BLaER1 treated with 17β-estradiol and CSF1 and Interleukin-3, amounts not matched to agents 10 nM and 100 nM (cell line): ENCODE measurements around the gene LPCAT1.

Experiments used
- H3K27ac ChIP-seq, 11 experiments: shearing (Covaris generic); formaldehyde crosslinking; 2 replicates each; pipeline ENCODE4 v1.8.1; 2022
- H3K27me3 ChIP-seq, 11 experiments: shearing (Covaris generic); formaldehyde crosslinking; 2 replicates each; pipeline ENCODE4 v1.8.1; 2022
- H3K36me3 ChIP-seq, 11 experiments: shearing (Covaris generic); formaldehyde crosslinking; 2 replicates each; pipeline ENCODE4 v1.8.1; 2022
- H3K4me1 ChIP-seq, 10 experiments: shearing (Covaris generic); formaldehyde crosslinking; 2 replicates each; pipeline ENCODE4 v1.8.1; 2022
- H3K4me2 ChIP-seq, 11 experiments: shearing (Covaris generic); formaldehyde crosslinking; 2 replicates each; pipeline ENCODE4 v1.8.1; 2022
- H3K4me3 ChIP-seq, 10 experiments: shearing (Covaris generic); formaldehyde crosslinking; 2 replicates each; pipeline ENCODE4 v1.8.1; 2022
- H3K9ac ChIP-seq, 11 experiments: shearing (Covaris generic); formaldehyde crosslinking; 2 replicates each; pipeline ENCODE4 v1.8.1; 2022
- H3K9me3 ChIP-seq, 11 experiments: shearing (Covaris generic); formaldehyde crosslinking; replicated peaks in 1 of 11; 2 replicates each; pipeline ENCODE4 v1.8.1; 2022
- H4K20me1 ChIP-seq, 11 experiments: shearing (Covaris generic); formaldehyde crosslinking; 2 replicates each; pipeline ENCODE4 v1.8.1; 2022
- Cebpa-rat ChIP-seq, 11 experiments: shearing (Covaris generic); IDR thresholded peaks; 2 replicates each; pipeline ENCODE4 v1.8.1; 2022

LPCAT1 gene

GRCh38 chr5:1538741-1539392 lies 15.1 kb upstream of the LPCAT1 start:
- no peak overlapping the region for H3K4me3 ChIP-seq
- peak overlapping the region in 1 of 11 experiments; percentile 38; a peak in 2 of 22 replicates for H3K27ac ChIP-seq
- H3K4me1 ChIP-seq: peaks cover 13 to 23% (median 19%) of the 10 kb centered on the region in 10 experiments
- H3K36me3 ChIP-seq: no peaks in the 10 kb centered on the region
- no peaks in the 10 kb centered on the region for H4K20me1 ChIP-seq
- TF ChIP-seq Cebpa-rat (IDR thresholded peaks at IDR 0.05): no peak
- peak overlapping the region in 2 of 11 experiments; percentile 2 to 4; a peak in 1 of 22 replicates for H3K4me2 ChIP-seq
- peaks cover 0 to 21% (median 13%) of the 10 kb centered on the region in 11 experiments; a peak in 19 of 22 replicates for H3K9me3 ChIP-seq
- H3K27me3 ChIP-seq: no peaks in the 10 kb centered on the region
- no peak overlapping the region for H3K9ac ChIP-seq

- Histone ChIP-seq H3K27ac (no peak overlapping the region; a peak in 1 of 22 replicates), H3K4me3 (no peak overlapping the region), H3K9me3 (peaks cover 0 to 21% (median 13%) of the 10 kb centered on the region in 11 experiments; a peak in 19 of 22 replicates), H3K9ac (no peak overlapping the region), H3K36me3 (no peaks in the 10 kb centered on the region), H3K27me3 (no peaks in the 10 kb centered on the region), H4K20me1 (no peaks in the 10 kb centered on the region), H3K4me1 (peaks cover 13 to 23% (median 19%) of the 10 kb centered on the region in 10 experiments), H3K4me2 (peak overlapping the region in 2 of 11 experiments; percentile 2 to 4; a peak in 2 of 22 replicates)
- no peak for TF ChIP-seq Cebpa-rat (IDR thresholded peaks at IDR 0.05)
Measured at GRCh38 chr5:1538276-1538675, 14.5 kb upstream of the LPCAT1 start.

- H3K4me3 ChIP-seq: no peak overlapping the region
- H3K4me2 ChIP-seq: peak overlapping the region; percentile 61 to 87 (median 69); a peak in 19 of 22 replicates
Measured at GRCh38 chr5:1537603-1538154, 13.9 kb upstream of the LPCAT1 start.

GRCh38 chr5:1536871-1537602 lies 13.3 kb upstream of the LPCAT1 start:
- H3K27me3 ChIP-seq: no peaks in the 10 kb centered on the region
- no peak for TF ChIP-seq Cebpa-rat (IDR thresholded peaks at IDR 0.05)
- H3K27ac ChIP-seq: peak overlapping the region in 9 of 11 experiments; percentile 8 to 53 (median 38); a peak in 14 of 22 replicates
- no peaks in the 10 kb centered on the region for H4K20me1 ChIP-seq
- peak overlapping the region in 10 of 11 experiments; percentile 3 to 61 (median 24); a peak in 10 of 22 replicates for H3K9ac ChIP-seq
- H3K4me3 ChIP-seq: peak overlapping the region; percentile 2 to 45 (median 30); a peak in 11 of 20 replicates
- peaks cover 0 to 21% (median 13%) of the 10 kb centered on the region in 11 experiments; a peak in 19 of 22 replicates for H3K9me3 ChIP-seq
- H3K4me1 ChIP-seq: peaks cover 13 to 23% (median 17%) of the 10 kb centered on the region in 10 experiments
- H3K4me2 ChIP-seq: peak overlapping the region; percentile 61 to 87 (median 69)
- no peaks in the 10 kb centered on the region for H3K36me3 ChIP-seq

More at GRCh38 chr5:1537603-1538154, 13.9 kb upstream of the LPCAT1 start:
- TF ChIP-seq Cebpa-rat (IDR thresholded peaks at IDR 0.05): no peak
- Histone ChIP-seq H3K27me3 (no peaks in the 10 kb centered on the region), H3K9ac (no peak overlapping the region), H4K20me1 (no peaks in the 10 kb centered on the region), H3K27ac (peak overlapping the region in 1 of 11 experiments; percentile 42; a peak in 2 of 22 replicates), H3K36me3 (no peaks in the 10 kb centered on the region), H3K9me3 (peaks cover 0 to 21% (median 13%) of the 10 kb centered on the region in 11 experiments; a peak in 19 of 22 replicates), H3K4me1 (peaks cover 13 to 23% (median 17%) of the 10 kb centered on the region in 10 experiments)

GRCh38 chr5:1536322-1536845 lies 12.6 kb upstream of the LPCAT1 start:
- Histone ChIP-seq H4K20me1 (no peaks in the 10 kb centered on the region), H3K4me1 (peaks cover 13 to 23% (median 17%) of the 10 kb centered on the region in 10 experiments), H3K4me3 (peak overlapping the region; percentile 2 to 45 (median 30); a peak in 10 of 20 replicates), H3K27ac (peak overlapping the region in 9 of 11 experiments; percentile 8 to 53 (median 38); a peak in 13 of 22 replicates), H3K36me3 (no peaks in the 10 kb centered on the region), H3K9ac (peak overlapping the region in 10 of 11 experiments; percentile 3 to 61 (median 24); a peak in 10 of 22 replicates), H3K4me2 (peak overlapping the region; percentile 61 to 87 (median 69)), H3K27me3 (no peaks in the 10 kb centered on the region), H3K9me3 (peaks cover 0 to 21% (median 13%) of the 10 kb centered on the region in 11 experiments; a peak in 19 of 22 replicates)
- no peak for TF ChIP-seq Cebpa-rat (IDR thresholded peaks at IDR 0.05)

- no peak overlapping the region for H3K4me3 ChIP-seq
Measured at GRCh38 chr5:1535646-1536045, 11.9 kb upstream of the LPCAT1 start.

GRCh38 chr5:1532384-1532783 lies 8.6 kb upstream of the LPCAT1 start:
- TF ChIP-seq Cebpa-rat (IDR thresholded peaks at IDR 0.05): no peak
- Histone ChIP-seq H3K27me3 (no peaks in the 10 kb centered on the region), H4K20me1 (no peaks in the 10 kb centered on the region), H3K4me1 (peaks cover 11 to 15% (median 13%) of the 10 kb centered on the region in 10 experiments), H3K27ac (no peak overlapping the region), H3K9me3 (no peaks in the 10 kb centered on the region), H3K36me3 (no peaks in the 10 kb centered on the region), H3K4me2 (no peak overlapping the region), H3K4me3 (no peak overlapping the region), H3K9ac (no peak overlapping the region)

More at GRCh38 chr5:1535646-1536045, 11.9 kb upstream of the LPCAT1 start:
- Histone ChIP-seq H3K9me3 (peaks cover 0 to 21% (median 13%) of the 10 kb centered on the region in 11 experiments; a peak in 19 of 22 replicates), H3K27ac (no peak overlapping the region), H4K20me1 (no peaks in the 10 kb centered on the region), H3K36me3 (no peaks in the 10 kb centered on the region), H3K27me3 (no peaks in the 10 kb centered on the region), H3K9ac (no peak overlapping the region), H3K4me2 (no peak overlapping the region), H3K4me1 (peaks cover 13 to 23% (median 17%) of the 10 kb centered on the region in 10 experiments)
- TF ChIP-seq Cebpa-rat (IDR thresholded peaks at IDR 0.05): no peak

GRCh38 chr5:1529498-1529897 lies 5.7 kb upstream of the LPCAT1 start:
- Histone ChIP-seq H3K4me2 (no peak overlapping the region), H3K4me1 (peaks cover 2 to 21% (median 9%) of the 10 kb centered on the region in 10 experiments), H3K27me3 (no peaks in the 10 kb centered on the region), H3K27ac (no peak overlapping the region), H3K9me3 (no peaks in the 10 kb centered on the region), H3K36me3 (no peaks in the 10 kb centered on the region), H3K9ac (no peak overlapping the region), H3K4me3 (no peak overlapping the region), H4K20me1 (no peaks in the 10 kb centered on the region)
- TF ChIP-seq Cebpa-rat (IDR thresholded peaks at IDR 0.05): no peak
